HFF-Myc (cell line): ENCODE data around the gene LCLAT1.
"Not testable (repeated sequence)": the region's sequence is repeated elsewhere in the genome, so short reads cannot be mapped to it uniquely, and the experiment has no call there.

Experiments
- DNase-seq: peaks from one replicate; pipeline ENCODE4 v3.0.0-alpha.2; 2011; ENCODE audit warnings: low read depth; ENCODE audit errors: extremely low read depth
- H3K4me3 ChIP-seq: replicated peaks from 2 replicates; pipeline ENCODE4 v1.5.1; 2011; ENCODE audit warnings: low read depth, mild to moderate bottlenecking, control low read depth, low read length
- CTCF ChIP-seq: IDR thresholded peaks from 2 replicates; pipeline ENCODE4 v1.5.1; 2012; ENCODE audit warnings: mild to moderate bottlenecking, low read depth, low read length, control low read depth; ENCODE audit errors: missing control alignments

Gene LCLAT1

GRCh38 chr2:30605197-30605596 lies 158.2 kb downstream of the LCLAT1 start:
- DNase-seq: no peak
- no peak for TF ChIP-seq CTCF
- no peak overlapping the region for H3K4me3 ChIP-seq

DNA sequence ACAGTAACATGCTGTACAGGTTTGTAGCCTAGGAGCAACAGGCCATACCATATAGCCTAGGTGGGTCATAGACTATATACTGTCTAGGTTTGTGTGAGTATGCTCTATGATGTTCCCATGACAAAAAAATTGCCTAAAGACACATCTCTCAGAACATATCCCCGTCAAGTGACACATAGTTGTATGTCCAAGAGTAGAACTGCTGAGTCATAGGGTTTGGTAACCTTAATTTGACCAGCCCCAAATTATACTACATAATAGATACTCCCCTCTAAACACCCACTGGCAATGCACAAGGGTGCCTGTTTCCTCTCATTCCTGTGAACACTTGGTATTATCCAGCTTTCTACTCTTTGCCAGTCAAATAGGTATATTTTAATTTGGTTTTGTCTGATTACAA lies 161.6 kb downstream of the LCLAT1 start:
- no peak for TF ChIP-seq CTCF
- DNase-seq: no peak
- no peak overlapping the region for H3K4me3 ChIP-seq

DNA sequence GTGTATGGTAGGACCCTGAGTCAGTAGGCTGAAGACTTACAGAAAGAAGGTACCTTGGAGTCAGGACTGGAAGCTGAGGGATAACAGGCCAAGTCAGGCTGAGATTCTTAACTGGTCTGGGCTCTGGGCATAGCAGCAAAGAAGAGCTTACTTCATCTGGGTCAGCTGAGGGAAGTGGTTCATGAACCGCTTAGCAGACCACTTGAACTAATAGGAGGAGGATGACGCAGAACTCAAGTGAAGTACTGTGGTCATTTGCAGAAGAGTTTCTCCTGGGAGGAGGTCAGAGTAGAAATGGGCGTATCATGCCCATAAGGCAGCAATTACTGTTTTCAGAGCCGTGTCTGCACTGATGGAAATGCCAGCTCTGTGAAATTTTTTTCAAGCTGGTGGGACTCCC lies 164.5 kb downstream of the LCLAT1 start:
- TF ChIP-seq CTCF: no peak
- DNase-seq: no peak
- no peak overlapping the region for H3K4me3 ChIP-seq

- H3K4me3 ChIP-seq: no peak overlapping the region
- TF ChIP-seq CTCF: no peak
- no peak for DNase-seq
Measured at GRCh38 chr2:30612371-30612770, 165.3 kb downstream of the LCLAT1 start.

DNA sequence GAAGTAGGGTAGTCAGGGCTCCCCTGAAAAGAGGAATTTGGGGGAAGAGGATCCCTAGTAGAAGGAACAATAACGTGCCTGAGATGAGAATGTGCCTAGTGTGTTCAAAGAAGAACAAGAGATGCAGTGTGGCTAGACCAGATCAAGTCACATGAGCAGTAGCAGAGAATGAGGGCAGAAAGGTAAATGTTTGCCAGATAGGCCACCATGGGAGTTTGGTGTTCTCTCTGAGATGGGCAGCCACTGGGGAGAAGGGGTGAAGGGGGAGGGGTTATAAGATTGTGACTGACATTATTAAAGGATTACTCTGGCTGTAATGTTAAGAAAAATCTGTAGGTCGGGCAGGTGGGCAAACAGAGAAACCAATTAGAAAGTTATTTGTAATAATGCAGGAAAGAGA lies 166.0 kb downstream of the LCLAT1 start:
- no peak for TF ChIP-seq CTCF
- no peak for DNase-seq

DNA sequence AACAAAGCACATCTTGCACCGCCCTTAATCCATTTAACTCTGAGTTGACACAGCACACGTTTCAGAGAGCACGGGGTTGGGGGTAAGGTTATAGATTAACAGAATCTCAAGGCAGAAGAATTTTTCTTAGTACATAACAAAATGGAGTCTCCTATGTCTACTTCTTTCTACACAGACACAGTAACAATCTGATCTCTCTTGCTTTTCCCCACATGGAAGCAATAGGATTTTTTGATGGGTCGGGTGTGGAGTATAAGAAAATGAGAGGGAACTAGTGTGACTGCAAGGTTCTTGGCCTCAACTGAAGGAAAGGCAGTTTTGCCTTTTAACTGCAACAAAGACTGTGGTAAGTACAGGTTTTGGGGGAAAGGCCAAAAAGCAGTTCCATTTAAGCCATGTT lies 167.2 kb downstream of the LCLAT1 start:
- not testable (repeated sequence) for DNase-seq, H3K4me3 ChIP-seq

More for the DNA sequence above, 166.0 kb downstream of the LCLAT1 start:
- no peak overlapping the region for H3K4me3 ChIP-seq

DNA sequence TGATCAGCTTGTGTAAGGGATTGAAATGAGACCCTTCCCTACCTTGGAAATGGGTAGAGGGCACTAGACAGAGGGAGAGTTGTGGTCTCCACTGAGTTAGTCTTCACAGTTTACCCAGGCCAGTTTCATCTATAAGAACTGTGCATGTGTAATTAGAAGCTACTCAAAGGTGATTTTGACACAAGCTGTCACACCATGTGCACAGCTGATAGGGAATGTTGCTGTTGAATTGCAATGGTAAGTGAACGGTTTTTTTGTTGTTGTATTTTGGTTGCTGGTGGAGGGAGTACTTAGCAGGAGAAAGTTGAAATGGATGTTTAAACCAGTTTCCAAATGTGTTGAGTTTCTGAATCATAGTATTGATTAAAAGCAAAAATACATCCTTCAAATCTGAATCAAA lies 168.9 kb downstream of the LCLAT1 start:
- no peak for TF ChIP-seq CTCF
- DNase-seq: no peak
- no peak overlapping the region for H3K4me3 ChIP-seq
